OCI-LY3 (cell line): ENCODE data around the gene KIF20A.
"Not testable (repeated sequence)": the region's sequence is repeated elsewhere in the genome, so short reads cannot be mapped to it uniquely, and the experiment has no call there.

Experiments used
- H2AFZ ChIP-seq: fragments of 200-600, 300-600 bp; shearing (Covaris generic); 2 replicates; pipeline ENCODE4 v1.6.0; 2014; ENCODE audit warnings: antibody characterized with exemption, low read depth, low read length
- H3K27ac ChIP-seq: fragments of 200-600, 300-600 bp; sonication (generic); 2 replicates; pipeline ENCODE4 v1.5.1; 2014; ENCODE audit warnings: mild to moderate bottlenecking, low read length, moderate library complexity, mixed read lengths
- H3K27me3 ChIP-seq: fragments of 200-600, 300-600 bp; sonication (generic); 2 replicates; pipeline ENCODE4 v1.6.1; 2014; ENCODE audit warnings: low read depth, low read length, mixed read lengths
- H3K36me3 ChIP-seq: fragments of 200-600, 300-600 bp; sonication (generic); replicated peaks from 2 replicates; pipeline ENCODE3; 2014; ENCODE audit warnings: low read depth, low read length, mixed read lengths
- H3K4me1 ChIP-seq: fragments of 300-600, 200-600 bp; sonication (generic); 2 replicates; pipeline ENCODE4 v1.6.1; 2014; ENCODE audit warnings: low read length, mixed read lengths
- H3K4me2 ChIP-seq: fragments of 200-600, 300-600 bp; sonication (generic); 2 replicates; pipeline ENCODE4 v1.6.1; 2014; ENCODE audit warnings: low read length, mixed read lengths
- H3K4me3 ChIP-seq: fragments of 300-600, 200-600 bp; sonication (generic); 2 replicates; pipeline ENCODE4 v1.5.1; 2014; ENCODE audit warnings: antibody characterized with exemption, mild to moderate bottlenecking, low read length, moderate library complexity
- H3K79me2 ChIP-seq: fragments of 300-600, 200-600 bp; shearing (Covaris generic); 2 replicates; pipeline ENCODE4 v1.6.1; 2014; ENCODE audit warnings: mild to moderate bottlenecking, low read length, mixed read lengths
- H3K9ac ChIP-seq: fragments of 300-600, 200-600 bp; shearing (Covaris generic); 2 replicates; pipeline ENCODE4 v1.6.0; 2014; ENCODE audit warnings: mild to moderate bottlenecking, low read length, moderate library complexity
- H3K9me3 ChIP-seq: fragments of 200-600, 300-600 bp; shearing (Covaris generic); 2 replicates; pipeline ENCODE4 v1.6.1; 2014; ENCODE audit warnings: low read length, mixed read lengths; ENCODE audit not compliant: insufficient read depth
- H4K20me1 ChIP-seq: fragments of 200-600, 300-600 bp; sonication (generic); 2 replicates; pipeline ENCODE4 v1.6.1; 2016; ENCODE audit warnings: low read length, mixed read lengths; ENCODE audit not compliant: insufficient read depth
- EZH2phosphoT487 ChIP-seq: fragments of 200-600 bp; shearing (Covaris generic); IDR thresholded peaks from 2 replicates; pipeline ENCODE4 v1.6.1; 2018; ENCODE audit warnings: antibody characterized with exemption, mixed run types, low read depth
- TF ChIP-seq, protein P1 (sequence below): fragments of 200-600, 300-600 bp; sonication (generic); IDR thresholded peaks from 2 replicates; pipeline ENCODE4 v1.5.1; 2014; ENCODE audit warnings: antibody characterized with exemption, low read length, low read depth

KIF20A gene

GRCh38 chr5:138139781-138140090, 39.2 kb upstream of the KIF20A start:
- H2AFZ ChIP-seq, result peak overlapping the region; percentile 78
- peak overlapping the region; percentile 81 for H3K4me3 ChIP-seq
- no peak overlapping the region for H3K27ac ChIP-seq
- H3K9ac ChIP-seq, result 0 out of 2 replicates have a peak overlapping the region, but pooled peaks have one; percentile 14
- no peaks in the 10 kb centered on the region for H3K36me3 ChIP-seq
- H3K4me2 ChIP-seq, result peak overlapping the region; percentile 68
- no peaks in the 10 kb centered on the region for H3K9me3 ChIP-seq
- peaks cover 5% of the 10 kb centered on the region for H3K4me1 ChIP-seq
- H3K27me3 ChIP-seq, result no peaks in the 10 kb centered on the region
- H3K79me2 ChIP-seq, result no peaks in the 10 kb centered on the region
- no peaks in the 10 kb centered on the region for H4K20me1 ChIP-seq
- TF ChIP-seq EZH2phosphoT487, result no peak
- TF ChIP-seq, protein P1, sequence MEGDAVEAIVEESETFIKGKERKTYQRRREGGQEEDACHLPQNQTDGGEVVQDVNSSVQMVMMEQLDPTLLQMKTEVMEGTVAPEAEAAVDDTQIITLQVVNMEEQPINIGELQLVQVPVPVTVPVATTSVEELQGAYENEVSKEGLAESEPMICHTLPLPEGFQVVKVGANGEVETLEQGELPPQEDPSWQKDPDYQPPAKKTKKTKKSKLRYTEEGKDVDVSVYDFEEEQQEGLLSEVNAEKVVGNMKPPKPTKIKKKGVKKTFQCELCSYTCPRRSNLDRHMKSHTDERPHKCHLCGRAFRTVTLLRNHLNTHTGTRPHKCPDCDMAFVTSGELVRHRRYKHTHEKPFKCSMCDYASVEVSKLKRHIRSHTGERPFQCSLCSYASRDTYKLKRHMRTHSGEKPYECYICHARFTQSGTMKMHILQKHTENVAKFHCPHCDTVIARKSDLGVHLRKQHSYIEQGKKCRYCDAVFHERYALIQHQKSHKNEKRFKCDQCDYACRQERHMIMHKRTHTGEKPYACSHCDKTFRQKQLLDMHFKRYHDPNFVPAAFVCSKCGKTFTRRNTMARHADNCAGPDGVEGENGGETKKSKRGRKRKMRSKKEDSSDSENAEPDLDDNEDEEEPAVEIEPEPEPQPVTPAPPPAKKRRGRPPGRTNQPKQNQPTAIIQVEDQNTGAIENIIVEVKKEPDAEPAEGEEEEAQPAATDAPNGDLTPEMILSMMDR, result no peak

- no peaks in the 10 kb centered on the region for H3K79me2 ChIP-seq
- no peaks in the 10 kb centered on the region for H3K9me3 ChIP-seq
- H4K20me1 ChIP-seq, result no peaks in the 10 kb centered on the region
- H3K4me3 ChIP-seq, result no peak overlapping the region
- peaks cover 5% of the 10 kb centered on the region for H3K4me1 ChIP-seq
- H3K27me3 ChIP-seq, result no peaks in the 10 kb centered on the region
- H3K9ac ChIP-seq, result no peak overlapping the region
- H3K4me2 ChIP-seq, result peak overlapping the region; percentile 68; the same call in 1 of the 2 replicates
- no peak overlapping the region for H3K27ac ChIP-seq
- TF ChIP-seq EZH2phosphoT487, result no peak
- H3K36me3 ChIP-seq, result no peaks in the 10 kb centered on the region
- no peak overlapping the region; the same call in 1 of the 2 replicates for H2AFZ ChIP-seq
Measured at GRCh38 chr5:138140268-138140667, 38.6 kb upstream of the KIF20A start.

DNA sequence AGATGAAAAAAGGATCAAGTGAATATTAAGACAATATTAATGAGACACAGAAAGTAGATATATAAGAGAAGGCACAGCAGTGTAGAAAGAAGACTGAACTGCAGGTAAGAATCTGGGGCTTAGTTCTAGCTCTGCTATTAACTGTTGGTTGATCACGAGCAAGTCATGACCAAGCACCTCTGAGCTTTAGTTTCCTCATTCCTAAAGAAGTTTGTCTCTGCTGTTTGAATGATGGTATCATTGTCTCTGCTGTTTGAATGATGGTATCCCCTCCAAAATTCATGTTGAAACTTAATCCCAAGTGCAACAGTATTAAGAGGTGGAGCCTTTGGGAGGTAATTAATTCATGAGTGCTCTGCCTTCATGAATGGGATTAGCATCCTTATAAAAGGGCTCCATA, 37.2 kb upstream of the KIF20A start:
- Histone ChIP-seq H3K9me3 (no peaks in the 10 kb centered on the region), H3K79me2 (no peaks in the 10 kb centered on the region)

GRCh38 chr5:138143578-138143977, 35.3 kb upstream of the KIF20A start:
- H3K79me2 ChIP-seq, H2AFZ ChIP-seq, H4K20me1 ChIP-seq, H3K27me3 ChIP-seq, H3K27ac ChIP-seq, H3K4me1 ChIP-seq, H3K9me3 ChIP-seq, H3K4me3 ChIP-seq, H3K36me3 ChIP-seq, H3K4me2 ChIP-seq, H3K9ac ChIP-seq: not testable (repeated sequence)

More for the DNA sequence above, 37.2 kb upstream of the KIF20A start:
- H3K36me3 ChIP-seq, result no peaks in the 10 kb centered on the region
- H2AFZ ChIP-seq, result no peak overlapping the region
- H3K27me3 ChIP-seq, result no peaks in the 10 kb centered on the region
- TF ChIP-seq, protein P1, result no peak
- no peak for TF ChIP-seq EZH2phosphoT487
- H3K27ac ChIP-seq, result no peak overlapping the region
- no peak overlapping the region for H3K4me3 ChIP-seq
- no peak overlapping the region for H3K9ac ChIP-seq
- no peaks in the 10 kb centered on the region for H4K20me1 ChIP-seq
- no peak overlapping the region for H3K4me2 ChIP-seq
- peaks cover 5% of the 10 kb centered on the region for H3K4me1 ChIP-seq

DNA sequence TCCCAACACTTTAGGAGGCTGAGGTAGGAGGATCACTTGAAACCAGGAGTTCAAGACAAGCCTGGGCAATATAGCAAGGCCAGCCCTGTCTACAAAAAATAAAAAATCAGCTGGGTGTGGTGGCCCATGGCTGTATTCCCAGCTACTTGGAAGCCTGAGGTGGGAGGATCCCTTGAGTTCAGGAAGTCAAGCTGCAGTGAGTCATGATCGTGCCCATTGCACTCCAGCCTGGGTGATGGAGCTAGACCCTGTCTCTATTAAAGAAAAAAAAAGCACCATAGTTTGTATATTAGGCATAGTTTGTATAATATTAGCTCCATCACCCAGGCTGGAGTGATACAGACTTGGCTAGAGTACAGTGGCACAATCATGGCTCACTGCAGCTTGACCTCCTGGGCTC, 30.1 kb upstream of the KIF20A start:
- TF ChIP-seq, protein P1, result no peak
- TF ChIP-seq EZH2phosphoT487, result no peak
- H3K4me2 ChIP-seq, result no peak overlapping the region
- H2AFZ ChIP-seq, result no peak overlapping the region
- no peak overlapping the region for H3K4me3 ChIP-seq
- no peak overlapping the region for H3K9ac ChIP-seq
- H3K36me3 ChIP-seq, result no peaks in the 10 kb centered on the region
- H3K9me3 ChIP-seq, result no peaks in the 10 kb centered on the region
- no peaks in the 10 kb centered on the region for H4K20me1 ChIP-seq
- no peaks in the 10 kb centered on the region for H3K4me1 ChIP-seq
- no peak overlapping the region for H3K27ac ChIP-seq
- no peaks in the 10 kb centered on the region for H3K27me3 ChIP-seq
- no peaks in the 10 kb centered on the region for H3K79me2 ChIP-seq
